ENCODE measurements around the gene DNAJC16.

DNA sequence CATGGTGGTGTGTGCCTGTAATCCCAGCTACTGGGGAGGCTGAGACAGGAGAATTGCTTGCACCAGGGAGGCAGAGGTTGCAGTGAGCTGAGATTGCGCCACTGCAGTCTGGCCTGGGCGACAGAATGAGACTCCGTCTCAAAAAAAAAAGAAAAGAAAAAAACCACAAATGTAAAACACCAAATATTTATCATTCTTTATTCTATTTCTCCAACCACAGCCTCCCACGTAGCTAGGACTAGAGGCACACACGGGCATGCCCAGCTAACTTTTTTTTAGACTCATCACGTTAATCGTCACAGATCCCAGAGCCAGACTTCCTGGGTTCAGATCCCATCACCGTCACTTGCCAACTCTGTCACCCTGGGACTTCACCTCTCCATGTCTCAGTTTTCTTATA, 13.5 kb downstream of the DNAJC16 start:
- TF ChIP-seq, protein P1, sequence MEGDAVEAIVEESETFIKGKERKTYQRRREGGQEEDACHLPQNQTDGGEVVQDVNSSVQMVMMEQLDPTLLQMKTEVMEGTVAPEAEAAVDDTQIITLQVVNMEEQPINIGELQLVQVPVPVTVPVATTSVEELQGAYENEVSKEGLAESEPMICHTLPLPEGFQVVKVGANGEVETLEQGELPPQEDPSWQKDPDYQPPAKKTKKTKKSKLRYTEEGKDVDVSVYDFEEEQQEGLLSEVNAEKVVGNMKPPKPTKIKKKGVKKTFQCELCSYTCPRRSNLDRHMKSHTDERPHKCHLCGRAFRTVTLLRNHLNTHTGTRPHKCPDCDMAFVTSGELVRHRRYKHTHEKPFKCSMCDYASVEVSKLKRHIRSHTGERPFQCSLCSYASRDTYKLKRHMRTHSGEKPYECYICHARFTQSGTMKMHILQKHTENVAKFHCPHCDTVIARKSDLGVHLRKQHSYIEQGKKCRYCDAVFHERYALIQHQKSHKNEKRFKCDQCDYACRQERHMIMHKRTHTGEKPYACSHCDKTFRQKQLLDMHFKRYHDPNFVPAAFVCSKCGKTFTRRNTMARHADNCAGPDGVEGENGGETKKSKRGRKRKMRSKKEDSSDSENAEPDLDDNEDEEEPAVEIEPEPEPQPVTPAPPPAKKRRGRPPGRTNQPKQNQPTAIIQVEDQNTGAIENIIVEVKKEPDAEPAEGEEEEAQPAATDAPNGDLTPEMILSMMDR (IDR thresholded peaks at IDR 0.05): no peak
- no peak for TF ChIP-seq POLR2AphosphoS5 (IDR thresholded peaks at IDR 0.05)

All from sigmoid colon (tissue), 4 donors.